IMR-90 (cell line): ENCODE data around the gene CDK5RAP2. TPM values are rescaled to one million over a fixed set of nuclear protein-coding genes. Genes with fewer than 3 reads are reported as not detected.

Source experiments
- ATAC-seq: fragments of 200-7000 bp; cut with Tn5 transposase; 2 replicates; pipeline ENCODE4 v1.9.1; 2020; ENCODE audit warnings: low read depth, mild to moderate bottlenecking, moderate library complexity
- BruUV-seq: library from RNA; stranded (reverse); fragments of 400-500 nt; replicated peaks from 2 replicates; lab custom pipeline; 2021; lab: Mats Ljungman, UMichigan
- CTCF ChIA-PET: fragments of 300-600 bp; formaldehyde crosslinking; extraction: SDS; loops from one replicate; lab custom pipeline; 2021; ENCODE audit warnings: antibody characterized with exemption; lab: Yijun Ruan, JAX
- POLR2A ChIA-PET: fragments of 300-600 bp; sonication (Branson Sonifier 250); formaldehyde crosslinking; loops from one replicate; lab custom pipeline; 2022; ENCODE audit warnings: antibody characterized with exemption; ENCODE audit not compliant: unreplicated experiment; lab: Charles Lee
- DNase-seq: peaks from one replicate; pipeline ENCODE4 v3.0.0; 2013
- H2AFZ ChIP-seq: replicated peaks from 2 replicates; pipeline ENCODE3; 2013; ENCODE audit warnings: low read length, mild to moderate bottlenecking; ENCODE audit not compliant: poor library complexity
- H2AK5ac ChIP-seq: 2 replicates; pipeline ENCODE4 v1.6.1; 2013; ENCODE audit warnings: low read depth, low read length, inconsistent platforms
- H2AK9ac ChIP-seq: replicated peaks from 2 replicates; pipeline ENCODE3; 2013; ENCODE audit warnings: mild to moderate bottlenecking, low read depth, low read length, moderate library complexity; ENCODE audit not compliant: poor library complexity
- H2BK120ac ChIP-seq: 2 replicates; pipeline ENCODE4 v1.6.1; 2013; ENCODE audit warnings: low read depth, low read length, inconsistent platforms
- H2BK15ac ChIP-seq: 3 replicates; pipeline ENCODE4 v1.6.1; 2013; ENCODE audit warnings: low read depth, low read length, inconsistent platforms
- H2BK20ac ChIP-seq: 2 replicates; pipeline ENCODE4 v1.6.1; 2013; ENCODE audit warnings: low read depth, mild to moderate bottlenecking, inconsistent platforms, low read length, moderate library complexity
- H2BK5ac ChIP-seq: 2 replicates; pipeline ENCODE4 v1.6.1; 2013; ENCODE audit warnings: mild to moderate bottlenecking, low read depth, low read length, inconsistent platforms; ENCODE audit not compliant: poor library complexity, severe bottlenecking
- H3K14ac ChIP-seq: replicated peaks from 2 replicates; pipeline ENCODE4 v1.6.1; 2013; ENCODE audit warnings: low read depth, low read length, inconsistent platforms
- H3K18ac ChIP-seq: 2 replicates; pipeline ENCODE4 v1.6.1; 2013; ENCODE audit warnings: low read depth, low read length, control low read depth
- H3K23ac ChIP-seq: 2 replicates; pipeline ENCODE4 v1.6.1; 2013; ENCODE audit warnings: low read depth, low read length, inconsistent platforms
- H3K27ac ChIP-seq: 2 replicates; pipeline ENCODE4 v1.5.1; 2013; ENCODE audit warnings: mild to moderate bottlenecking, control low read depth, low read length; ENCODE audit not compliant: insufficient read depth
- H3K27me3 ChIP-seq: 2 replicates; pipeline ENCODE4 v1.6.1; 2013; ENCODE audit warnings: low read length; ENCODE audit not compliant: control insufficient read depth, insufficient read depth
- H3K36me3 ChIP-seq: 2 replicates; pipeline ENCODE4 v1.6.1; 2013; ENCODE audit warnings: low read length, mixed read lengths; ENCODE audit not compliant: control insufficient read depth, insufficient read depth
- H3K4ac ChIP-seq: 2 replicates; pipeline ENCODE4 v1.6.1; 2013; ENCODE audit warnings: low read depth, low read length, inconsistent platforms
- H3K4me1 ChIP-seq: 2 replicates; pipeline ENCODE4 v1.6.1; 2013; ENCODE audit warnings: low read length, mixed read lengths; ENCODE audit not compliant: control insufficient read depth, insufficient read depth
- H3K4me2 ChIP-seq: 2 replicates; pipeline ENCODE4 v1.6.1; 2013; ENCODE audit warnings: low read depth, mild to moderate bottlenecking, control low read depth, low read length, moderate library complexity
- H3K4me3 ChIP-seq: 2 replicates; pipeline ENCODE4 v1.5.1; 2013; ENCODE audit warnings: low read depth, mild to moderate bottlenecking, control low read depth, low read length, moderate library complexity; ENCODE audit not compliant: insufficient read depth
- H3K56ac ChIP-seq: 2 replicates; pipeline ENCODE4 v1.6.1; 2013; ENCODE audit warnings: low read length, inconsistent platforms; ENCODE audit not compliant: insufficient read depth; ENCODE audit errors: extremely low read depth
- H3K79me1 ChIP-seq, 2 experiments: 2 replicates each; pipeline ENCODE4 v1.6.1; 2013; ENCODE audit warnings: low read length in 2 of 2, inconsistent platforms in 1 of 2, low read depth in 1 of 2
- H3K9ac ChIP-seq: 2 replicates; pipeline ENCODE4 v1.6.1; 2013; ENCODE audit warnings: low read depth, low read length, control low read depth
- H3K9me1 ChIP-seq: 2 replicates; pipeline ENCODE4 v1.6.1; 2013; ENCODE audit warnings: low read length, inconsistent platforms; ENCODE audit not compliant: insufficient read depth
- H3K9me3 ChIP-seq: 2 replicates; pipeline ENCODE4 v1.6.1; 2013; ENCODE audit warnings: low read length; ENCODE audit not compliant: control insufficient read depth, insufficient read depth
- H4K20me1 ChIP-seq: 2 replicates; pipeline ENCODE4 v1.6.1; 2013; ENCODE audit warnings: low read length, inconsistent platforms; ENCODE audit not compliant: insufficient read depth
- H4K5ac ChIP-seq: 2 replicates; pipeline ENCODE4 v1.6.1; 2013; ENCODE audit warnings: mild to moderate bottlenecking, low read depth, low read length, control low read depth
- H4K8ac ChIP-seq, 2 experiments: 2 replicates each; pipeline ENCODE4 v1.6.1; 2013; ENCODE audit warnings: low read depth in 2 of 2, low read length in 2 of 2, control low read depth in 1 of 2, inconsistent platforms in 1 of 2
- H4K91ac ChIP-seq: 2 replicates; pipeline ENCODE4 v1.6.1; 2013; ENCODE audit warnings: low read depth, low read length, inconsistent platforms; ENCODE audit not compliant: insufficient read depth
- BHLHE40 ChIP-seq: fragments of 150-350 bp; IDR thresholded peaks from 2 replicates; pipeline ENCODE4 v1.6.1; 2016; ENCODE audit warnings: mild to moderate bottlenecking, low read depth, low read length
- CEBPB ChIP-seq: IDR thresholded peaks from 2 replicates; pipeline ENCODE4 v1.6.1; 2012; ENCODE audit warnings: low read depth, low read length, improper control_type of control experiment
- FOS ChIP-seq: fragments of 150-350 bp; IDR thresholded peaks from 2 replicates; pipeline ENCODE4 v1.6.1; 2016; ENCODE audit warnings: low read depth, low read length
- MAFK ChIP-seq: IDR thresholded peaks from 2 replicates; pipeline ENCODE4 v1.6.1; 2012; ENCODE audit warnings: low read depth, low read length, improper control_type of control experiment
- MAZ ChIP-seq: IDR thresholded peaks from 2 replicates; pipeline ENCODE4 v1.6.1; 2012; ENCODE audit warnings: low read depth, mild to moderate bottlenecking, low read length, improper control_type of control experiment, moderate library complexity, borderline replicate concordance
- MXI1 ChIP-seq: IDR thresholded peaks from 2 replicates; pipeline ENCODE4 v1.6.1; 2012; ENCODE audit warnings: low read depth, mild to moderate bottlenecking, low read length, moderate library complexity, borderline replicate concordance
- NFE2L2 ChIP-seq: fragments of 150-350 bp; IDR thresholded peaks from 2 replicates; pipeline ENCODE4 v1.6.1; 2016; ENCODE audit warnings: low read depth, mild to moderate bottlenecking, low read length
- POLR2A ChIP-seq: IDR thresholded peaks from 2 replicates; pipeline ENCODE4 v1.6.1; 2012; ENCODE audit warnings: mild to moderate bottlenecking, low read depth, low read length
- RAD21 ChIP-seq: IDR thresholded peaks from 2 replicates; pipeline ENCODE4 v1.6.1; 2012; ENCODE audit warnings: low read length, improper control_type of control experiment
- RFX5 ChIP-seq: IDR thresholded peaks from 2 replicates; pipeline ENCODE4 v1.8.0; 2012; ENCODE audit warnings: low read depth, mild to moderate bottlenecking, low read length, moderate library complexity
- SMC3 ChIP-seq: fragments of 150-350 bp; IDR thresholded peaks from 2 replicates; pipeline ENCODE4 v1.6.1; 2016; ENCODE audit warnings: low read depth, mild to moderate bottlenecking, antibody characterized with exemption, low read length, moderate library complexity
- WGBS, 2 experiments: methylation state at CpG; one replicate each; pipeline versions ENCODE4 v1.1.5 to v1.1.7; 2013; ENCODE audit warnings: missing lambda C conversion rate in 2 of 2; ENCODE audit not compliant: insufficient read length in 1 of 2; ENCODE audit errors: extremely low coverage in 2 of 2; 5-methylcytosine and 5-hydroxymethylcytosine counted together
- dilution Hi-C: fragments of 300-500 bp; cut with HindIII; formaldehyde crosslinking; loops from one replicate; pipeline ENCODE4 v1.14.3; 2018; ENCODE audit warnings: low sequenced_read_pairs; ENCODE audit not compliant: unreplicated experiment
- in situ Hi-C: fragments of 300-500 bp; cut with MboI; formaldehyde crosslinking; loops from 3 replicates; pipeline ENCODE4 v1.14.3; 2019; ENCODE audit warnings: low sequenced_read_pairs, inconsistent platforms, mixed read lengths
- intact Hi-C: fragments of 100-400 bp; cut with micrococcal nuclease; formaldehyde crosslinking; loops from 2 replicates; pipeline ENCODE4 v1.10.0; 2022
- polyA plus RNA-seq, 3 experiments: library from polyadenylated mRNA; depleted of rRNA; stranded (reverse); fragments of >200 nt; gene quantifications; 2 replicates each; pipeline ENCODE4 v1.2.3, GENCODE V29; 2012; ENCODE audit warnings: low replicate concordance in 1 of 3
- total RNA-seq: library from RNA; depleted of rRNA; stranded (reverse); fragments of >200 nt; gene quantifications from 2 replicates; pipeline ENCODE4 v1.2.3, GENCODE V29; 2012
- TF ChIP-seq, protein P1 (sequence below): conservative IDR thresholded peaks from 2 replicates; pipeline ENCODE4 v1.5.1; 2012; ENCODE audit warnings: mild to moderate bottlenecking, low read depth, low read length, improper control_type of control experiment
- TF ChIP-seq, protein P2 (sequence below): fragments of 150-350 bp; IDR thresholded peaks from 2 replicates; pipeline ENCODE4 v1.6.1; 2017; ENCODE audit warnings: mild to moderate bottlenecking, antibody characterized with exemption, low read length, low read depth

CDK5RAP2 gene
- total and polyA plus RNA-seq, 2 of the 4 experiments (the other 2 are of a cell fraction), result 29.5 to 31.7 TPM

DNA sequence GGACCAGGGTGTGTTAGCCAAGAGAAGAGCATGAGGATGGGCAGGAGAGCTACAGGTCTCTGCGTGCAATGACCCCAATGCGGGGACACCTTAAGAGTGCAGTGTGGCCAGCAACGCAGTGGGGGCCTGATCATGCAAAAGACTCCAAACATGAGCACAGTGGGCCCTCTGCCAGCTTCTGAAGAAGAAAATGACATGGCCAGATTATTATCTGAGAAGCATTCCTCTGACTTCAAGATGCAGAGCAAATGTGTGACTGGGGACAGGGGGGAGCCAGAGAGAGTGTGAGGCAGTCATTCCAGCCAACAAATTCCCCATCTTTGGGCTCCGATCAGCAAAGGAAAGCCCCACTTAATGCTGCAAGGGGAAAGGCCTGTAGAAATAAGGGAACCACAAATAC lies 229.4 kb downstream of the CDK5RAP2 start:
- Histone ChIP-seq H2BK15ac (no peak overlapping the region), H3K27ac (no peak overlapping the region), H3K9me1 (0 out of 2 replicates have a peak, but pooled peaks cover under 1% of the 10 kb centered on the region), H3K27me3 (no peaks in the 10 kb centered on the region), H3K36me3 (no peaks in the 10 kb centered on the region), H3K56ac (no peak overlapping the region), H3K4me2 (no peak overlapping the region), H4K20me1 (no peaks in the 10 kb centered on the region), H3K18ac (no peak overlapping the region), H4K5ac (no peak overlapping the region), H3K9ac (no peak overlapping the region), H3K4me1 (peaks cover 6% of the 10 kb centered on the region), H3K9me3 (no peaks in the 10 kb centered on the region), H3K4ac (no peak overlapping the region), H2BK120ac (no peak overlapping the region), H3K14ac (no peak overlapping the region), H2AK9ac (no peak overlapping the region), H3K4me3 (no peak overlapping the region), H3K23ac (no peak overlapping the region), H2AFZ (no peak overlapping the region), H3K79me1 (no peaks in the 10 kb centered on the region), H2BK20ac (no peak overlapping the region), H4K8ac (no peak overlapping the region), H2AK5ac (no peak overlapping the region), H2BK5ac (no peak overlapping the region), H4K91ac (no peak overlapping the region)
- no TSS peak for BruUV-seq
- ChIA-PET POLR2A (no interaction called here), CTCF (interaction anchor here (1.6 kb wide), 1 partner anchor 126 kb away, joined by 4 read pairs; no protein-coding TSS in a partner anchor)
- TF ChIP-seq NFE2L2 (no peak), CEBPB (no peak), SMC3 (no peak), FOS (no peak), BHLHE40 (no peak), POLR2A (no peak), MAZ (no peak), RFX5 (no peak), MXI1 (no peak), RAD21 (no peak), MAFK (no peak)
- TF ChIP-seq, protein P1, sequence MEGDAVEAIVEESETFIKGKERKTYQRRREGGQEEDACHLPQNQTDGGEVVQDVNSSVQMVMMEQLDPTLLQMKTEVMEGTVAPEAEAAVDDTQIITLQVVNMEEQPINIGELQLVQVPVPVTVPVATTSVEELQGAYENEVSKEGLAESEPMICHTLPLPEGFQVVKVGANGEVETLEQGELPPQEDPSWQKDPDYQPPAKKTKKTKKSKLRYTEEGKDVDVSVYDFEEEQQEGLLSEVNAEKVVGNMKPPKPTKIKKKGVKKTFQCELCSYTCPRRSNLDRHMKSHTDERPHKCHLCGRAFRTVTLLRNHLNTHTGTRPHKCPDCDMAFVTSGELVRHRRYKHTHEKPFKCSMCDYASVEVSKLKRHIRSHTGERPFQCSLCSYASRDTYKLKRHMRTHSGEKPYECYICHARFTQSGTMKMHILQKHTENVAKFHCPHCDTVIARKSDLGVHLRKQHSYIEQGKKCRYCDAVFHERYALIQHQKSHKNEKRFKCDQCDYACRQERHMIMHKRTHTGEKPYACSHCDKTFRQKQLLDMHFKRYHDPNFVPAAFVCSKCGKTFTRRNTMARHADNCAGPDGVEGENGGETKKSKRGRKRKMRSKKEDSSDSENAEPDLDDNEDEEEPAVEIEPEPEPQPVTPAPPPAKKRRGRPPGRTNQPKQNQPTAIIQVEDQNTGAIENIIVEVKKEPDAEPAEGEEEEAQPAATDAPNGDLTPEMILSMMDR, result no peak
- TF ChIP-seq, protein P2, sequence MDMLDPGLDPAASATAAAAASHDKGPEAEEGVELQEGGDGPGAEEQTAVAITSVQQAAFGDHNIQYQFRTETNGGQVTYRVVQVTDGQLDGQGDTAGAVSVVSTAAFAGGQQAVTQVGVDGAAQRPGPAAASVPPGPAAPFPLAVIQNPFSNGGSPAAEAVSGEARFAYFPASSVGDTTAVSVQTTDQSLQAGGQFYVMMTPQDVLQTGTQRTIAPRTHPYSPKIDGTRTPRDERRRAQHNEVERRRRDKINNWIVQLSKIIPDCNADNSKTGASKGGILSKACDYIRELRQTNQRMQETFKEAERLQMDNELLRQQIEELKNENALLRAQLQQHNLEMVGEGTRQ, result no peak
- ATAC-seq, result no peak
- in situ Hi-C loops (loop anchor here (10.0 kb wide), 1 partner anchor 386 kb away; no protein-coding TSS in a partner anchor), intact Hi-C loops (no loop called here), dilution Hi-C loops (no loop called here)
- no peak for DNase-seq
- WGBS, 2 experiments, result 89% methylated on average over 3 of the region's 4 CpGs; no CpG with 5 or more reads in 1 of the 2 experiments
